ENCODE results near the gene TSR3. TPM values are rescaled to one million over a fixed set of nuclear protein-coding genes. Genes with fewer than 3 reads are reported as not detected.

Gene TSR3
- total and polyA plus RNA-seq, 2 donors (not counting 1 experiment from before 2014, with no cell fraction given) = 35.7 to 43.7 TPM

- intact Hi-C loops (cut with micrococcal nuclease) = no loop called here
Measured at GRCh38 chr16:1383556-1383955, 31.9 kb upstream of the TSR3 start.

More at GRCh38 chr16:1383556-1383955, 31.9 kb upstream of the TSR3 start:
- Histone ChIP-seq H3K9me3 (ENCODE audit: control extremely low read depth in 1 of 3, control insufficient read depth in 2 of 3, insufficient read depth in 1 of 3, low read length in 2 of 3) (no peaks in the 10 kb centered on the region), H3K4me3 (ENCODE audit: control extremely low read depth in 1 of 5, extremely low read depth in 1 of 5, insufficient read depth in 1 of 5, low read depth in 2 of 5, low read length in 4 of 5) (no peak overlapping the region), H3K4me2 (replicated peaks; ENCODE audit: low read depth, low read length, poor library complexity, severe bottlenecking) (no peak overlapping the region), H3K36me3 (replicated peaks in 1 of 2; ENCODE audit: control extremely low read depth in 1 of 2, control insufficient read depth in 1 of 2, extremely low read depth in 1 of 2, insufficient read depth in 2 of 2, low read length in 1 of 2) (peaks cover 0 to 41% of the 10 kb centered on the region in 2 experiments), H3K27ac (ENCODE audit: low read length in 2 of 2) (no peak overlapping the region), H4K20me1 (ENCODE audit: control insufficient read depth, insufficient read depth, low read length, poor library complexity, severe bottlenecking) (peaks cover 93% of the 10 kb centered on the region), H2AFZ (ENCODE audit: insufficient read depth, low read depth, low read length, poor library complexity, severe bottlenecking) (no peak overlapping the region), H3K79me2 (ENCODE audit: control insufficient read depth, insufficient read depth, low read length) (peaks cover 63% of the 10 kb centered on the region), H3K9ac (ENCODE audit: low read length) (no peak overlapping the region), H3K4me1 (ENCODE audit: control insufficient read depth in 2 of 2, insufficient read depth in 2 of 2, low read length in 2 of 2) (peaks cover 10 to 14% of the 10 kb centered on the region in 2 donors), H3K27me3 (replicated peaks in 1 of 4; ENCODE audit: control extremely low read depth in 1 of 4, control insufficient read depth in 3 of 4, insufficient read depth in 4 of 4, low read length in 3 of 4) (no peaks in the 10 kb centered on the region)
- H3K4me3 Mint-ChIP-seq = no peak overlapping the region
- no peak overlapping the region for H3K27ac Mint-ChIP-seq
- no peaks in the 10 kb centered on the region for H3K27me3 Mint-ChIP-seq
- no peaks in the 10 kb centered on the region for H3K9me3 Mint-ChIP-seq (ENCODE audit: insufficient read depth)
- ChIA-PET CTCF (no interaction called here), POLR2A (no interaction called here)
- no peak for DNase-seq
- no peak for ATAC-seq (ENCODE audit: low read depth)
- 90% methylated on average over 16 of the region's 18 CpGs for WGBS (ENCODE audit: insufficient coverage)
- peaks cover 10% of the 10 kb centered on the region for H3K4me1 Mint-ChIP-seq
- TF ChIP-seq EZH2 (IDR thresholded peaks at IDR 0.05; ENCODE audit: borderline replicate concordance, insufficient read depth, low read depth, low read length, poor library complexity, severe bottlenecking) = no peak
- no peak for TF ChIP-seq CTCF (IDR thresholded peaks at IDR 0.05)

All from B cell (primary cell).